Measurements from ENCODE around the gene SLC39A9.
"Not testable (repeated sequence)": the region's sequence is repeated elsewhere in the genome, so short reads cannot be mapped to it uniquely, and the experiment has no call there.

SLC39A9 gene

GRCh38 chr14:69400154-69400553, 1.7 kb downstream of the SLC39A9 start:
- peak overlapping the region; percentile 93 for H3K4me3 ChIP-seq (ENCODE audit: low read depth, low read length)
- no peak for TF ChIP-seq CTCF (IDR thresholded peaks at IDR 0.05; ENCODE audit: low read depth, low read length)

GRCh38 chr14:69401841-69402240, 3.3 kb downstream of the SLC39A9 start:
- TF ChIP-seq CTCF (IDR thresholded peaks at IDR 0.05; ENCODE audit: low read depth, low read length): no peak
- H3K4me3 ChIP-seq (ENCODE audit: low read depth, low read length): no peak overlapping the region

- TF ChIP-seq CTCF (IDR thresholded peaks at IDR 0.05; ENCODE audit: low read depth, low read length): no peak
- no peak overlapping the region for H3K4me3 ChIP-seq (ENCODE audit: low read depth, low read length)
These were observed 6.0 kb downstream of the SLC39A9 start for GRCh38 chr14:69404478-69404877.

GRCh38 chr14:69404883-69405282, 6.4 kb downstream of the SLC39A9 start:
- TF ChIP-seq CTCF (IDR thresholded peaks at IDR 0.05; ENCODE audit: low read depth, low read length): no peak
- H3K4me3 ChIP-seq (ENCODE audit: low read depth, low read length): no peak overlapping the region

- TF ChIP-seq CTCF (IDR thresholded peaks at IDR 0.05; ENCODE audit: low read depth, low read length): no peak
These were observed 7.3 kb downstream of the SLC39A9 start for GRCh38 chr14:69405762-69406161.

GRCh38 chr14:69408331-69408960, 10.0 kb downstream of the SLC39A9 start:
- no peak for TF ChIP-seq CTCF (IDR thresholded peaks at IDR 0.05; ENCODE audit: low read depth, low read length)
- no peak overlapping the region for H3K4me3 ChIP-seq (ENCODE audit: low read depth, low read length)

More at GRCh38 chr14:69405762-69406161, 7.3 kb downstream of the SLC39A9 start:
- H3K4me3 ChIP-seq (ENCODE audit: low read depth, low read length): no peak overlapping the region

- TF ChIP-seq CTCF (IDR thresholded peaks at IDR 0.05; ENCODE audit: low read depth, low read length): no peak
- H3K4me3 ChIP-seq (ENCODE audit: low read depth, low read length): no peak overlapping the region
These were observed 15.0 kb downstream of the SLC39A9 start for GRCh38 chr14:69413483-69413882.

- not testable (repeated sequence) for H3K4me3 ChIP-seq (ENCODE audit: low read depth, low read length)
These were observed 17.6 kb downstream of the SLC39A9 start for GRCh38 chr14:69416087-69416486.

Data from WI38 (cell line).